Prostate gland (tissue), 2 donors: ENCODE measurements around the gene TFAP2A. TPM values are rescaled to one million over a fixed set of nuclear protein-coding genes. Genes with fewer than 3 reads are reported as not detected.
A peak's percentile ranks its signal among the peaks of the same experiment; 100 is the strongest.

Experiments
- DNase-seq: peaks from one replicate; pipeline ENCODE4 v3.0.0-alpha.2; 2019; ENCODE audit warnings: low spot score
- H3K27ac ChIP-seq, 2 donors: fragments of 200-600 bp; sonication (generic); 2 replicates each; pipeline ENCODE4 v1.5.1; 2017 to 2019
- H3K27me3 ChIP-seq: fragments of 200-600 bp; sonication (generic); replicated peaks from 2 replicates; pipeline ENCODE4 v1.5.1; 2019; ENCODE audit not compliant: insufficient read depth
- H3K36me3 ChIP-seq, 2 donors: fragments of 200-600 bp; sonication (generic); 1 replicate in 1 of 2; 2 replicates in 1 of 2; pipeline versions ENCODE4 v1.5.1 to v1.8.1; 2017 to 2019
- H3K4me1 ChIP-seq: fragments of 200-600 bp; sonication (generic); replicated peaks from 2 replicates; pipeline ENCODE4 v1.5.1; 2019
- H3K4me3 ChIP-seq, 2 donors: fragments of 200-600 bp; sonication (generic); 2 replicates each; pipeline ENCODE4 v1.5.1; 2017 to 2019
- H3K9me3 ChIP-seq: fragments of 200-600 bp; sonication (generic); 2 replicates; pipeline ENCODE4 v1.5.1; 2017
- CTCF ChIP-seq, 4 experiments: fragments of 200-600 bp in 2 of 4; fragments of 450-650 bp in 2 of 4; sonication (generic) in 2 of 4; IDR thresholded peaks; 1 replicate in 3 of 4; 2 replicates in 1 of 4; pipeline ENCODE4 v1.5.1; 2016 to 2019; ENCODE audit warnings: antibody characterized with exemption in 4 of 4, mild to moderate bottlenecking in 2 of 4, moderate library complexity in 2 of 4
- POLR2A ChIP-seq: fragments of 450-650 bp; IDR thresholded peaks from one replicate; pipeline ENCODE4 v1.6.1; 2016; ENCODE audit warnings: antibody characterized with exemption, mild to moderate bottlenecking
- POLR2AphosphoS5 ChIP-seq: sonication (generic); formaldehyde crosslinking; IDR thresholded peaks from one replicate; pipeline ENCODE4 v1.6.1; 2017; ENCODE audit warnings: antibody characterized with exemption
- whole genome bisulfite sequencing: methylation state at CpG from one replicate; pipeline ENCODE4 v1.1.5; 2018; 5-methylcytosine and 5-hydroxymethylcytosine counted together
- intact Hi-C: fragments of 100-400 bp; cut with DNase I; formaldehyde crosslinking; loops from one replicate; pipeline ENCODE4 v1.14.2; 2022
- total RNA-seq, 2 donors: library from RNA; depleted of rRNA; stranded (reverse); fragments of >200 nt; gene quantifications; one replicate each; pipeline ENCODE4 v1.1.0, GENCODE V29; 2016

The TFAP2A gene
- total RNA-seq, 2 donors from 2014 or later: 16.0 to 20.4 TPM

DNA sequence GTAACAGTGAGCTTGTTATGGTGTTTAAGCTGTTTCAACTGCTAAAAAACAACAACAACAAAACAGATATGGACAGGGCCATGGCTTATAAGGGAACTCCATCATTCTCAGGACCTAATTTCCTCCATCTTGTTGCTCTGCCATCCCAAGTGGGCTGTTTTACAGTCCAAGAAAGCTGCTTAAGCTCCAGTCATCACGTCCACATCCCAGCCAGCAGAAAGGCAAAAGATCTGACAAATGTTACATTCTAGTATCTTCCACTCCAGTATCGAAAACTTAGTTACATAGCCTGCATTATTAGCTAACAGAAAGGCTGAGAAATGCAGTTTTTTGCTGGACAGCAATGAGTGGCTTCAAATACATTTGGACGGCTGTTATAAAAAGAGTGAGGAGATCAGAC, 23.0 kb upstream of the TFAP2A start:
- TF ChIP-seq POLR2A (no peak), POLR2AphosphoS5 (no peak), CTCF (IDR thresholded peaks at IDR 0.05) (no peak)
- Histone ChIP-seq H3K9me3 (no peaks in the 10 kb centered on the region), H3K27ac (no peak overlapping the region), H3K27me3 (no peaks in the 10 kb centered on the region), H3K4me1 (no peaks in the 10 kb centered on the region), H3K36me3 (no peaks in the 10 kb centered on the region), H3K4me3 (no peak overlapping the region)
- DNase-seq: no peak
- intact Hi-C loops: loop anchor here (10.0 kb wide), 1 partner anchor 1733 kb away; no protein-coding TSS in a partner anchor
- WGBS: 91% methylated on average over 3 of the region's 3 CpGs

DNA sequence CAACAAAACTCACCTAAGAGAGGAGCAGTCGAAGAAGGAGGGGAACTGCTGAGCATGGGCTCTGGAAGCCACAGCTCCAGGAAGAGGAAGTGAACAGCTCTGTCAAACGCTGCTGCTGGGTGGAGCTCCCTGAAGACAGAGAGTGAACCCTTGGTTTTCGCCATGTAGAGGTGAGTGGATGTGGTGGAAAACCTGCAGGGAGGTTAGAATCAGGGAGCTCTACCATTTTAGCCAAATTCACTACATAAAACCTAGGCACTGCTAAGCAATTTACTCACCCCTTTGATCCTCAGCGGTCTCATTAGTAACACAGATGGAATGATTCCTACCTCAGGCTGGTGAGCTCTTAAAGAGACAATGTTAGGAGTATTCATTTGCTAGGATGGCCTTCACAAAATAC, 19.4 kb upstream of the TFAP2A start:
- intact Hi-C loops: loop anchor here (10.0 kb wide), 1 partner anchor 1729 kb away; no protein-coding TSS in a partner anchor
- Histone ChIP-seq H3K27me3 (no peaks in the 10 kb centered on the region), H3K36me3 (no peaks in the 10 kb centered on the region), H3K4me1 (no peaks in the 10 kb centered on the region), H3K4me3 (no peak overlapping the region), H3K27ac (no peak overlapping the region), H3K9me3 (no peaks in the 10 kb centered on the region)
- DNase-seq: no peak
- TF ChIP-seq POLR2A: no peak
- no peak for TF ChIP-seq POLR2AphosphoS5
- TF ChIP-seq CTCF (IDR thresholded peaks at IDR 0.05): no peak
- WGBS: 79% methylated on average over 4 of the region's 4 CpGs

GRCh38 chr6:10433322-10433721, 18.4 kb upstream of the TFAP2A start:
- H3K4me1 ChIP-seq: no peaks in the 10 kb centered on the region
- H3K36me3 ChIP-seq: no peaks in the 10 kb centered on the region
- no peak overlapping the region for H3K4me3 ChIP-seq
- no peaks in the 10 kb centered on the region for H3K27me3 ChIP-seq
- DNase-seq: no peak
- TF ChIP-seq CTCF (IDR thresholded peaks at IDR 0.05) (no peak), POLR2AphosphoS5 (no peak), POLR2A (no peak)
- WGBS: 88% methylated on average over 4 of the region's 4 CpGs
- H3K9me3 ChIP-seq: no peaks in the 10 kb centered on the region
- intact Hi-C loops: loop anchor here (10.0 kb wide), 1 partner anchor 1729 kb away; no protein-coding TSS in a partner anchor
- no peak overlapping the region for H3K27ac ChIP-seq

DNA sequence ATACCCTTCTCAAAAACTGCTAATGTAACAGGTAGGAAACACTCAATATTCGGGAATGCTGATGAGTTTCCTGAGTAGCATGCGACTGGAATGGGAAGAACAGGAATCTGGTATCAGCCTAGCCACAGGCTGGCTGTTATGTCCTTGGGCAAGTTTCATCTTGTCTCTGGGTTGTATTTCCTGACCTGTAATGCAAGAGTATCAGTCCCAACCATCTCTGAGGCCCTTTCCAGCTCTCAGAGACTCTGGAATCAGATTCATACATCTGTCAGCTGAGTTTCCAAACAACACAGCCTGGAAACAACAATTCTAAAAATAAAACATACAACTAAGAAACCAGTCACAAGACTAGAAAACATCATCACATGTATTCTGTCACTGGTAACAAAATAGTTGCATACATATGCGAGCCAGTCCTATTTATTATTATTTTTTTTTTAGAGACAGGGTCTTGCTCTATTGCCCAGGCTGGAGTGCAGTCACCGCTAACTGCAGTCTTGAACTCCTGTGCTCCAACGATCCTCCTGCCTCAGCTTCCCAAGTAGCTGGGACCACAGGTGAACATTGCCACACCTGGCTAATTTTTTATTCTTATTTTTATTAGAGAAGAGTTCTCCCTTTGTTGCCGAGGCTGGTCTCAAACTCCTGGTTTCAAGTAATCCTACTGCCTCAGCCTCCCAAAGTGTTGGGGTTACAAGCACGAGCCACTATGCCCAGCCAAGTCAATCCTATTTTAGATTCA, 16.7 kb upstream of the TFAP2A start:
- no peaks in the 10 kb centered on the region for H3K27me3 ChIP-seq
- TF ChIP-seq POLR2A (no peak), CTCF (IDR thresholded peaks at IDR 0.05) (no peak), POLR2AphosphoS5 (peak; percentile 13)

More for the DNA sequence above, 16.7 kb upstream of the TFAP2A start:
- H3K4me3 ChIP-seq: no peak overlapping the region
- 80% methylated on average over 7 of the region's 7 CpGs for WGBS
- no peaks in the 10 kb centered on the region for H3K36me3 ChIP-seq
- H3K4me1 ChIP-seq: no peaks in the 10 kb centered on the region
- H3K27ac ChIP-seq: no peak overlapping the region
- intact Hi-C loops: loop anchor here (10.0 kb wide), 1 partner anchor 1727 kb away; no protein-coding TSS in a partner anchor
- no peak for DNase-seq
- no peaks in the 10 kb centered on the region for H3K9me3 ChIP-seq
